GM12872 (cell line): ENCODE data around the gene WFDC8.

Experiments
- CTCF ChIP-seq: IDR thresholded peaks from 3 replicates; pipeline ENCODE4 v1.5.1; 2011; ENCODE audit warnings: low read depth, mild to moderate bottlenecking, low read length, moderate library complexity; ENCODE audit not compliant: insufficient read depth

The WFDC8 gene

GRCh38 chr20:45579184-45579583, at the start of gene WFDC8:
Gene WFDC8 (minus strand): TSS chr20:45579284. CDS start chr20:45579247, 37 bp downstream.
- no peak for TF ChIP-seq CTCF

DNA sequence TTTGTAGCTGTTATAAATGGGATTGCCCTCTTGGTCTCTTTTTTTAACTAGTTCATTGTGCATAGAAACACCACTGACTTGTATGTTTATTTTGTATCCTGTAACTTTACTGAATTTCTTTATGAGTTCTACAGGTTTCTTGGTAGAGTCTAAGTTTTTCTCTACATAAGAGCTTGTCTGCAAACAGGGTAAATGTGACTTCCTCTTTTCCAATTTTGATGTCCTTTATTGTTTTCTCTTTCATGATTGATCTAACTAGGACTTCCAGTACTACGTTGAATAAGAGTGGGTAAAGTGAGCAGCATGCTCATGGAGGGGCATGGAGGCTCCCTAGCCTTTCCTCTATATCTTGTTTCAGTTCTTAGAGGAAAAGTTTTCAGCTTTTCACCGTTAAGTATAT, 47.5 kb upstream of the WFDC8 start:
- no peak for TF ChIP-seq CTCF

GRCh38 chr20:45621593-45621992, 42.5 kb upstream of the WFDC8 start:
- no peak for TF ChIP-seq CTCF

DNA sequence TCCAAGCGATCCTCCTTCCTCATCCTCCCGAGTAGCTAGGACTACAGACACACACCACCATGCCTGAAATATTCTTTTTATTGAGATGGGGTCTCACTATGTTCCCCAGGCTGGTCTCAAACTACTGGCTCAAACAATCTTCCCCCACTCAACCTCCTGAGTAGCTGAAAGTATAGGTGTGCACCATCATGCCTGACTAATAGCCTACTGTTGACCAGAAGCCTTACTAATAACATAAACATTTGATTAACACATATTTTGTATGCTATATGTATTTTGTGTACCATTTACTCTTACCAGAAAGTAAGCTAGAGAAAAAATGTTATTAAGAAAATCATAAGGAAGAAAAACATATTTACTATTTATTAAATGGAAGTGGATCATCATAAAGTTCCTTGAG, 38.5 kb upstream of the WFDC8 start:
- no peak for TF ChIP-seq CTCF

- TF ChIP-seq CTCF = no peak
Measured at GRCh38 chr20:45612314-45612713, 33.2 kb upstream of the WFDC8 start.

GRCh38 chr20:45611054-45611453, 32.0 kb upstream of the WFDC8 start:
- no peak for TF ChIP-seq CTCF

DNA sequence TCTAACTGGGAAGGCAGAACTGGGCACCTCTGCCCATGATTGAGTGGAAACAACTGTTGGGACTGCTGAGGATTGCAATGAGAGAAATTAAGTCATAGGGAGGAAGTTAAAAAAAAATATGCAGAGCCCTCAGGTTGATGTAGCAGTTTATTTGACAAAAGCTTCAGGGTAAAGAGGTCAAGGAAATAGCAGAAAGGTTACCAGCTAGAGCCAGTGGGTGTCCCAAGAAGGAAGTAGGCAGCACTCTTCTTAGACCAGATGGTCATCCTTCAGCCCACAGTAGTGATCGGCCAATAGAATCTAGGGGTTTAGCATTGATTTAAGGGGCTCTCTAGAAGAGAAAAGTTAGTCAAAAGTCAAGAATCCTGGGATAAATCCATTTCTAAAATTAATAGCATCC, 28.7 kb upstream of the WFDC8 start:
- TF ChIP-seq CTCF = no peak

GRCh38 chr20:45595235-45595634, 16.2 kb upstream of the WFDC8 start:
- TF ChIP-seq CTCF = no peak
